ENCODE results near the gene SPACA9.

Gene SPACA9

DNA sequence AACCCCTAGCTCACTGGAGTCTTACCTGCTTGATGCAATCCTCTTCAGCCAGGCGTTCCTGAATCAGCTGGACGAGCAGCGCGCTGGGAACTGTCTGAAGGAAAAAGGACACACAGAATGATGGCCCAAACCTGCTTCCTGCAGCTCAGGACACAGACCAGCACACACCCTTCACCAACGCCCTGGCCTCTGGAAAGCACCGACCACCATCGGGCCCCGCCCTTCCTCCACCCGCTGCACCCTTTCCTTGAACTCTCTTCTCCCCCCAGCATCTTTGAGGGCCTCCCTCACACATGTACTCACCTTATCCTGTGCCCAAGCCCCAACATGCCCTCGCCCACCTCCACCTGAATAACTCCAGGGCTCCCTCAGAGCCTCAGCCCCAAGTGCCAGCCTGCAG is 23.9 kb upstream of the SPACA9 start:
- no peak overlapping the region for H3K4me3 ChIP-seq (ENCODE audit: low read depth, low read length)
- TF ChIP-seq, protein P1, sequence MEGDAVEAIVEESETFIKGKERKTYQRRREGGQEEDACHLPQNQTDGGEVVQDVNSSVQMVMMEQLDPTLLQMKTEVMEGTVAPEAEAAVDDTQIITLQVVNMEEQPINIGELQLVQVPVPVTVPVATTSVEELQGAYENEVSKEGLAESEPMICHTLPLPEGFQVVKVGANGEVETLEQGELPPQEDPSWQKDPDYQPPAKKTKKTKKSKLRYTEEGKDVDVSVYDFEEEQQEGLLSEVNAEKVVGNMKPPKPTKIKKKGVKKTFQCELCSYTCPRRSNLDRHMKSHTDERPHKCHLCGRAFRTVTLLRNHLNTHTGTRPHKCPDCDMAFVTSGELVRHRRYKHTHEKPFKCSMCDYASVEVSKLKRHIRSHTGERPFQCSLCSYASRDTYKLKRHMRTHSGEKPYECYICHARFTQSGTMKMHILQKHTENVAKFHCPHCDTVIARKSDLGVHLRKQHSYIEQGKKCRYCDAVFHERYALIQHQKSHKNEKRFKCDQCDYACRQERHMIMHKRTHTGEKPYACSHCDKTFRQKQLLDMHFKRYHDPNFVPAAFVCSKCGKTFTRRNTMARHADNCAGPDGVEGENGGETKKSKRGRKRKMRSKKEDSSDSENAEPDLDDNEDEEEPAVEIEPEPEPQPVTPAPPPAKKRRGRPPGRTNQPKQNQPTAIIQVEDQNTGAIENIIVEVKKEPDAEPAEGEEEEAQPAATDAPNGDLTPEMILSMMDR (IDR thresholded peaks at IDR 0.05; ENCODE audit: borderline replicate concordance, insufficient read depth, low read depth, low read length): no peak

DNA sequence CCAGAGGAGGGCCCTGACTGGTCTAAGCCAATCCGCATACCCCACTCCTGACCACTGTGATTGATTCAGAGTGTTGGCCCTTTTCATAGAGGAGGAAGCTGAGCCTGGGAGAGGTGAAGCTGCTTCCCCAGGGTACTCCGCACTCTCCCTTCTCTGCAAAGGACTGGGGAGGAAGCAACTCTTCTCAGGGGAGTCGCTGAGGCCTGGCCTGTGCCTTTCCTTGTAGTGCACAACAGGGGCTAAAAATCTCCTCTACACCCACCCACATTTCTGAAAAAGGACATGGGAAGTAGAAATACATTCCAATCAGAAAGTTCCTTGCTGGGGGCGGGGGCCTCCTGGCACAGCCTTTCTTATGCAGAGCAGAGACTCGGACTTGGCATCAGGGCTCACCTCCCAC is 22.8 kb upstream of the SPACA9 start:
- H3K4me3 ChIP-seq (ENCODE audit: low read depth, low read length): no peak overlapping the region
- TF ChIP-seq, protein P1 (IDR thresholded peaks at IDR 0.05; ENCODE audit: borderline replicate concordance, insufficient read depth, low read depth, low read length): no peak

DNA sequence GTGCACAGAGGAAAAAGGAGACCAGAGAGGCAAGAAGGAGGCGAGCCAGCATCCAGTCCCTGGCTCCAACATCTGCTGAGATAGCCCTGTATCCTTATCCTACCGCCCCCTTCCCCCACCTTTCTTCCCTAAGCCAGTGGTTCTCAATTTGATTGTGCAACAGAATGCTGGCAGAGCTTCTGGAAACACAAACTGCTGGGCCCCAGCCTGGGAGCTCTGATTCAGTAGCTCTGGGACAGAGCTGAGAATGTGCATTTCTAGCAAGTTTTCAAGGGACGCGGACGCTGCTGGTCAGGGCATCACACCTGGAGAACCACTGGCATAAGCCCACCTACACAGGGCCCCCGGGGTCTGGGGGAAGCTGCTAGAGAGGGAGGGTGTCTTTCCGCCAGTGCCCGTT is 21.7 kb upstream of the SPACA9 start:
- no peak overlapping the region for H3K4me3 ChIP-seq (ENCODE audit: low read depth, low read length)
- TF ChIP-seq, protein P1 (IDR thresholded peaks at IDR 0.05; ENCODE audit: borderline replicate concordance, insufficient read depth, low read depth, low read length): no peak

DNA sequence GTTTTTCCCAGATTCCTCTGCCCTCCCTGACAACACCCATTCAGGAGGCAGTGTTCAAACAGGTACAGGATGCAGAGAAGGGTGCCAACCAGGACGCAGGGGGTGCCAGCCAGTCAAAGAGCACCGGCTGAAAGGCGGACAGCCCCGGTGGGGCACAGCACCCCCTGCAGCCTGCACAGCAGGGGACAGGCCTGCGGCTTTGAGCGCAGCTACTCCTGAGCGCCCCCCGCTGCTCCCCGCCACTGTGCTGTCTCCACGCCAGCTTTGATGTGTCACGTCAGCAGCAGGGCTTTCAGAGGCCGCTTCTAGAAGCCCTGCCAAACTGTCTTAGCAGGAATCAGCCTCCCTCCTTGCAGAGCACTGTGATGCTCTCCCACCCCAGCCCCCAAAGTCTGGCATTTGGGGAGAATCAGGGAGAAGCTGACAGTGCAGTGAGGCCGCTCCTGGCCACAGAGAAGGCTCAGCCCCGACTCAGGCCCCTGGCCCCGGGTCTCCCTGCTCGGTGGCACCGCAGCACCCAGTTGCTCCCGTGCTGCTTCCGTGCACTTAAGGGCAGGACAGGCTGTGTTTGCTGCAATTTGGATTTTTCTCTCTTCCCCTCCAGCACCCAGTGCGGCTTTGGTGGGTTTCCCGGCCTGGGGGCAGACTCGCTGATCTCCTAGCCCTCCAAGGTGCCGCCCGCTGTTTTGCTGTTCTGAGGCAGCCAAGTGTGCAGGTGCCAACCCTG is 20.9 kb upstream of the SPACA9 start:
- H3K4me3 ChIP-seq (ENCODE audit: low read depth, low read length): no peak overlapping the region
- TF ChIP-seq, protein P1 (IDR thresholded peaks at IDR 0.05; ENCODE audit: borderline replicate concordance, insufficient read depth, low read depth, low read length): no peak

DNA sequence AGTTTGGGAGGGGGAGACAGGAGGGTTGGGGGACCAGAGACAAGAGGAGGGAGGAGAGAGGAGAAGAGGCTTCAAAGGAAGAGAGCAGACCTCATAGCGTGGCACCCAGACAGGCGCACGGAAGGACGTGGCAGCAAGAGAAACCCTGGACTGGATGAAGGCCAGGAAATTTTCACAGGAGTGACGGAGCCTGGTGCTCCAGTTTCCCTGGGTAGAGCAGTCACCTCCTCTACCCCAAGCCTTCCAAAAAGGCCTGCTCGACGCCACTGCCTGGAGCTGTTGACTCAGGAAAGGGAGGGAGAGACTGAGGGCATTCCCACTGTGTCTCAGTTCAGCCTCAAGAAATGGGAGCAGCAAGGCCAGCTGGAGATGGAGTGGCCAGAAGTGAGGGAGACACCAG is 19.9 kb upstream of the SPACA9 start:
- H3K4me3 ChIP-seq (ENCODE audit: low read depth, low read length): no peak overlapping the region
- TF ChIP-seq, protein P1 (IDR thresholded peaks at IDR 0.05; ENCODE audit: borderline replicate concordance, insufficient read depth, low read depth, low read length): no peak

DNA sequence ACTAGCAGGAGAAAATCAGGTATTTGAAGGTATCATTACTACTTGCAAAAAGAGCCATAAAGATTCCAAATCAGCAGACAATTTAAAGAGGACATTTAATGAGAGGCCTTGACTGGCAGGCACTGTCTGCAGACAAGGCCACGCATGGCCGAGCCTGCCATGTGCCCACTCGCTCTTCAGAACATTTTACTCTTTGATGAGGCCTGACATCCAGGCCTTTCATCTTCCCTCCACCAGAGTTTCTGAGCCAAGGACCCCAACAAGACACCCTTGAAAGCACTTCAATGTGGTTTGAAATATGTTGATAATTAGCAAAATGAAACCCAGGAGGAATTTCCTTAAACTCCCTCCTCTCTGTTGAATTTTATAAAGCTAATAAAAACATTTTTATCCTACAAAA is 17.0 kb upstream of the SPACA9 start:
- TF ChIP-seq, protein P1 (IDR thresholded peaks at IDR 0.05; ENCODE audit: borderline replicate concordance, insufficient read depth, low read depth, low read length): no peak
- H3K4me3 ChIP-seq (ENCODE audit: low read depth, low read length): no peak overlapping the region

DNA sequence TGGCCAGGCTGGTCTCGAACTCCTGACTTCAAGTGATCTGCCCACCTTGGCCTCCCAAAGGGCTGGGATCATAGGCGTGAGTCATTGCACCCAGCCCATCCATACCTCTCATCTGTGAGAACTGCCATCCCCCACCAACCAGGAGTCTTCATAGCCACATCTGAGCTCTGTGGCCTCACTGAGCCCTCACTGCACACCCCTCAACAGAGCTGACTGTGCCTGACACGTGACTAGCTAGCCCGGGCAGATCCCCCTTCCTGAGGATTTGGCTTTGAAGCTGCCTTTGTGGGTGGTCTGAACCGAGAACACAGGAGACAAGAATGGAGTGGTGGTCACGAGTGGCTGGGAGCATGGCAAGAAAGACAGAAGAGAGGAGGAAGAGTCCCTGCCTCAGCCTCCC is 16.2 kb upstream of the SPACA9 start:
- TF ChIP-seq, protein P1 (IDR thresholded peaks at IDR 0.05; ENCODE audit: borderline replicate concordance, insufficient read depth, low read depth, low read length): no peak
- H3K4me3 ChIP-seq (ENCODE audit: low read depth, low read length): no peak overlapping the region

Data from GM12875 (cell line).